HG03139 (cell line): Measurements from ENCODE around the gene CBR4.
"Not testable (repeated sequence)": the region's sequence is repeated elsewhere in the genome, so short reads cannot be mapped to it uniquely, and the experiment has no call there.

Source experiments
- ATAC-seq: cut with Tn5 transposase; IDR thresholded peaks from one replicate; pipeline ENCODE4 v1.9.1; 2021; ENCODE audit not compliant: unreplicated experiment

CBR4 gene

GRCh38 chr4:168995537-168996295 is 14.3 kb downstream of the CBR4 start:
- ATAC-seq: no peak

- no peak for ATAC-seq
Observed at GRCh38 chr4:168994958-168995357, 15.1 kb downstream of the CBR4 start.

- ATAC-seq: no peak
Observed at GRCh38 chr4:168993714-168994510, 16.1 kb downstream of the CBR4 start.

- not testable (repeated sequence) for ATAC-seq
Observed at GRCh38 chr4:168992952-168993482, 17.0 kb downstream of the CBR4 start.

- ATAC-seq: no peak
Observed at GRCh38 chr4:168981942-168982341, 28.1 kb downstream of the CBR4 start.

GRCh38 chr4:168981460-168981859 is 28.6 kb downstream of the CBR4 start:
- no peak for ATAC-seq

- no peak for ATAC-seq
Observed at GRCh38 chr4:168979338-168979737, 30.7 kb downstream of the CBR4 start.

- ATAC-seq: no peak
Observed at GRCh38 chr4:168978001-168978700, 31.9 kb downstream of the CBR4 start.

GRCh38 chr4:168972596-168972995 is 37.5 kb downstream of the CBR4 start:
- ATAC-seq: no peak

- no peak for ATAC-seq
Observed at GRCh38 chr4:168960716-168961115, 49.3 kb downstream of the CBR4 start.

GRCh38 chr4:168955674-168956073 is 54.4 kb downstream of the CBR4 start:
- ATAC-seq: no peak

- not testable (repeated sequence) for ATAC-seq
Observed at GRCh38 chr4:168952821-168953246, 57.2 kb downstream of the CBR4 start.

- ATAC-seq: no peak
Observed at GRCh38 chr4:168945291-168945690, 64.8 kb downstream of the CBR4 start.

- no peak for ATAC-seq
Observed at GRCh38 chr4:168942985-168943384, 67.1 kb downstream of the CBR4 start.
